Measurements from ENCODE around the gene ZNF784. TPM values are rescaled to one million over a fixed set of nuclear protein-coding genes. Genes with fewer than 3 reads are reported as not detected.

The ZNF784 gene
- total and polyA plus RNA-seq, 2 of the 8 experiments (the other 6 are each of a cell fraction or from before 2014, with no cell fraction given) = 6.5 to 8.0 TPM

DNA sequence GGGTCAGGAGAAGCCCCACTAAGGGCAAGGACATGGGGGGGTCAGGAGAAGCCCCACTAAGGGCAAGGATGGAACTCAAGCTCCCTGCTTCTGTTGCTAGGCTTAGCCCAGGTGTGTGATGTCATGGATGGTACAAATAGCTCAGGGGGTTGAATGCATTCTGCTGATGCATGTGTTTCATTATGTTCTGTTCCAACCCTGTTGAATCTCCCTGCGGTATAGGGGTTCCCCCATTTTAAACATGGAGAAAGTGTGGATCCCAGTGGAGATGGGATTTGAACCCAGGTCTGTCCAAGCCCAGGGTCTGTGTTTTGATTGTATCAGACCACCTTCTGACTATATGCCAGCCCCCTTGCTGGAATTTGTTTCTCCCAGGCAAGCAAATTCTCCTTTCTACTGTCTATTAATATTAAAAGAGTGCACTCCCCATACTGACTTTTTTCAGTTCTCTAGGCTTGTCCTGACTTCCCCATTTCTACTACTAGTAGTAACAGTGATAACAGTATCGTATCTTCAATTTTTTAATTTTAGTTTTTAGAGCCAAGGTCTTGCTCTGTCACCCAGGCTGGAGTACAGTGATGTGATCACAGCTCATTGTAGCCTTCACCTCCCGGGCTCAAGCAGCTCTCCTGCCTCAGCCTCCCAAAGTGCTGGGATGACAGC is 12.3 kb downstream of the ZNF784 start:
- no peak overlapping the region for H2BK120ac ChIP-seq (replicated peaks; ENCODE audit: low read depth, low read length)
- no peaks in the 10 kb centered on the region; a peak in 1 of 4 replicates for H3K9me3 ChIP-seq (ENCODE audit: insufficient read depth in 2 of 2, low read depth in 1 of 2, low read length in 1 of 2)
- no peak overlapping the region for H3K56ac ChIP-seq (replicated peaks; ENCODE audit: insufficient read length, low read depth, low read length)
- no peak overlapping the region for H2AK5ac ChIP-seq (ENCODE audit: low read depth, low read length)
- H4K5ac ChIP-seq (ENCODE audit: insufficient read length, low read depth, low read length) = no peak overlapping the region
- ChIA-PET CTCF (ENCODE audit: partially characterized antibody) (interaction anchor here (1.1 to 1.5 kb wide), 3 partner anchors 13 to 92 kb away, joined by 3 read pairs; partner anchors contain the start of genes FIZ1 and ZNF524), POLR2A (ENCODE audit: partially characterized antibody) (interaction anchor here (0.9 to 4.3 kb wide), 7 partner anchors 9 to 53 kb away, joined by 3 to 32 read pairs (median 3); partner anchors contain the start of genes FIZ1, ZNF524 and ZNF784)
- H2BK12ac ChIP-seq (ENCODE audit: low read depth, low read length) = no peak overlapping the region
- H4K8ac ChIP-seq (ENCODE audit: extremely low read depth, insufficient read depth, low read length) = no peak overlapping the region
- no peak overlapping the region for H3K4me2 ChIP-seq (ENCODE audit: insufficient read depth in 1 of 2, low read depth in 2 of 2, low read length in 2 of 2)
- 94% methylated on average over 3 of the region's 3 CpGs; no CpG with 5 or more reads in 1 of the 2 experiments for WGBS, 2 experiments (ENCODE audit: extremely low coverage in 1 of 2, insufficient coverage in 1 of 2, insufficient read length in 1 of 2, insufficient replicate concordance in 2 of 2, low coverage in 1 of 2, low lambda C conversion rate in 2 of 2, missing lambda C conversion rate in 1 of 2)
- no peaks in the 10 kb centered on the region for H3K23me2 ChIP-seq (ENCODE audit: low read depth, low read length)
- H3K14ac ChIP-seq (ENCODE audit: insufficient read length) = no peak overlapping the region
- H3K27ac ChIP-seq (ENCODE audit: low read depth, low read length) = no peak overlapping the region
- FAIRE-seq (no peak), DNase-seq (ENCODE audit: low read depth in 1 of 2, low spot score in 2 of 2) (no peak)
- no peak overlapping the region for H2BK5ac ChIP-seq (ENCODE audit: low read depth, low read length)
- no peak overlapping the region for H3K4me3 ChIP-seq (ENCODE audit: extremely low read depth in 1 of 4, insufficient read depth in 2 of 4, low read depth in 3 of 4, low read length in 4 of 4)
- H2BK20ac ChIP-seq (ENCODE audit: low read length) = no peak overlapping the region
- no peak overlapping the region for H2BK15ac ChIP-seq (ENCODE audit: low read length)
- H3K18ac ChIP-seq (ENCODE audit: extremely low read depth, low read length) = no peak overlapping the region
- H3K27me3 ChIP-seq (replicated peaks in 1 of 4; ENCODE audit: control insufficient read depth in 3 of 4, extremely low read depth in 1 of 4, insufficient read depth in 3 of 4, low read length in 3 of 4) = no peaks in the 10 kb centered on the region
- H3K79me1 ChIP-seq (ENCODE audit: low read depth, low read length) = peaks cover 4% of the 10 kb centered on the region; the same call in 1 of the 2 replicates
- no peaks in the 10 kb centered on the region for H3K4me1 ChIP-seq (replicated peaks in 1 of 4; ENCODE audit: control insufficient read depth in 3 of 4, insufficient read depth in 4 of 4, low read length in 3 of 4)
- no peak overlapping the region for H3K9ac ChIP-seq (replicated peaks in 1 of 4; ENCODE audit: extremely low read depth in 1 of 4, low read depth in 3 of 4, low read length in 3 of 4)
- peaks cover 4 to 26% of the 10 kb centered on the region in 2 experiments for H4K20me1 ChIP-seq (replicated peaks in 1 of 2; ENCODE audit: control insufficient read depth in 1 of 2, insufficient read depth in 2 of 2, low read length in 2 of 2)
- H2AFZ ChIP-seq (ENCODE audit: low read length) = no peak overlapping the region
- H3K36me3 ChIP-seq (ENCODE audit: control insufficient read depth in 2 of 4, insufficient read depth in 4 of 4, low read length in 3 of 4) = peaks cover 0 to 30% (median 1%) of the 10 kb centered on the region in 4 experiments; a peak in 4 of 8 replicates
- no peak overlapping the region for H3K23ac ChIP-seq (ENCODE audit: insufficient read length)
- no peak overlapping the region for H3K4ac ChIP-seq (replicated peaks; ENCODE audit: insufficient read length, low read depth, low read length)
- H3K79me2 ChIP-seq (ENCODE audit: control insufficient read depth in 1 of 2, insufficient read depth in 2 of 2, low read length in 2 of 2) = peaks cover 0 to under 1% of the 10 kb centered on the region in 2 experiments; a peak in 1 of 4 replicates
- H4K91ac ChIP-seq (replicated peaks; ENCODE audit: insufficient read length, low read length) = no peak overlapping the region
- TF ChIP-seq SP4 (IDR thresholded peaks at IDR 0.05; ENCODE audit: low read length) = no peak
- no peak for TF ChIP-seq RBBP5 (IDR thresholded peaks at IDR 0.05; ENCODE audit: borderline replicate concordance, low read depth, low read length)
- no peak for TF ChIP-seq CHD2 (IDR thresholded peaks at IDR 0.05; ENCODE audit: low read length)
- no peak for TF ChIP-seq CTBP2 (IDR thresholded peaks at IDR 0.05; ENCODE audit: borderline replicate concordance, insufficient read depth, insufficient read length, low read length)
- no peak for TF ChIP-seq TEAD4 (IDR thresholded peaks at IDR 0.05; ENCODE audit: low read depth, low read length)
- TF ChIP-seq JUND (IDR thresholded peaks at IDR 0.05; ENCODE audit: low read length) = no peak
- no peak for TF ChIP-seq SIX5 (IDR thresholded peaks at IDR 0.05; ENCODE audit: low read depth, low read length)
- TF ChIP-seq BCL11A (IDR thresholded peaks at IDR 0.05; ENCODE audit: low read depth in 2 of 2, low read length in 2 of 2) = no peak
- TF ChIP-seq POLR2A (IDR thresholded peaks at IDR 0.05; ENCODE audit: control extremely low read depth in 1 of 2, low read depth in 2 of 2, low read length in 2 of 2) = no peak
- no peak for TF ChIP-seq CBX5 (IDR thresholded peaks at IDR 0.05; ENCODE audit: low read depth, low read length)
- TF ChIP-seq EP300 (IDR thresholded peaks at IDR 0.05; ENCODE audit: borderline replicate concordance in 1 of 2, low read depth in 2 of 2, low read length in 2 of 2) = no peak
- no peak for TF ChIP-seq RFX5 (IDR thresholded peaks at IDR 0.05; ENCODE audit: borderline replicate concordance, low read depth, low read length)
- no peak for TF ChIP-seq POLR2AphosphoS5 (IDR thresholded peaks at IDR 0.05; ENCODE audit: low read depth, low read length)
- TF ChIP-seq JUN (IDR thresholded peaks at IDR 0.05; ENCODE audit: low read depth, low read length) = no peak
